Thyroid gland (tissue), 4 donors: ENCODE results near the gene PPP1R13B.

Experiments used
- POLR2A ChIP-seq, 2 donors: fragments of 450-650 bp; IDR thresholded peaks; one replicate each; pipeline ENCODE4 v1.6.1; 2017; ENCODE audit warnings: antibody characterized with exemption in 2 of 2, mild to moderate bottlenecking in 2 of 2, moderate library complexity in 1 of 2
- TF ChIP-seq, protein P1 (sequence below), 6 experiments: fragments of 200-600 bp in 3 of 6; fragments of 450-650 bp in 3 of 6; sonication (generic) in 3 of 6; IDR thresholded peaks; one replicate each; pipeline ENCODE4 v1.5.1; 2016 to 2019; ENCODE audit warnings: antibody characterized with exemption in 6 of 6, mild to moderate bottlenecking in 2 of 6, inconsistent platforms in 1 of 6, moderate library complexity in 1 of 6

DNA sequence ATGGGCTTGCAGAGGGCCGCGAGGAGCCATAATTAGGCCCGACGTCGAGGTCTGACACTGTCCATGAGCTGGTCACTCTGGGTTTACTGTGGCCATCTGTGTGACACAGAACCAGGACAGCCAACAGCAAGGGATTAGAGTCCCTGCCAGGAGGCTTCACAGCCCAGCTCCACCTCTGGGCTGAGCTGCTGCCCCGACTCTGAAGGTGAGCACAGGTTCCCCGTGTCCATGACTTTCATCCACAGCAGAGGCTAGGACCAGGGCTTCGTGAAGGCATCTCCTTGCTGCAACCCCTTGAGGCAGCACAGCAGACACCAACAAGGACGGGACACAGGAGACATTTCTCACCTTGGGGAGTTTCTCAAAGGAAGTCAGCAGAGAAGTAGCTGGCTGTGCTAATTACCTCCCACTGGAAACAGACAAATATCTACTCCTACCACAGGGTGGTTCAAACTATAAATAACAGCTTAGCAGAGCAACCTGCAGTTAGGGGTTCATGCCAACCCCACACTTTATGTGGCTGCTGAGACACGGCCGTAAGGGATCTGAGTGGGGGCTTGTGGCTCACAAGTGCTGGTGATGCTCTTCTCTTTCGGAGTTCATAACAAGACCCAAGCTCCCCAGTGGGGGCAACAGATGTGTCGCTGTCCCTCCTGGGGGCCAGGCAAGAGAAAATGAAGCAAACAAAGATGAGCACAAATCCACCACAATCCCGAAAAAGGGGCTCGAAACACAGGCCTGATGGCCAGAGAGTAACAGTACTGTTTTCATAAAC, 102.6 kb downstream of the PPP1R13B start:
- no peak for TF ChIP-seq POLR2A (IDR thresholded peaks at IDR 0.05)
- TF ChIP-seq, protein P1, sequence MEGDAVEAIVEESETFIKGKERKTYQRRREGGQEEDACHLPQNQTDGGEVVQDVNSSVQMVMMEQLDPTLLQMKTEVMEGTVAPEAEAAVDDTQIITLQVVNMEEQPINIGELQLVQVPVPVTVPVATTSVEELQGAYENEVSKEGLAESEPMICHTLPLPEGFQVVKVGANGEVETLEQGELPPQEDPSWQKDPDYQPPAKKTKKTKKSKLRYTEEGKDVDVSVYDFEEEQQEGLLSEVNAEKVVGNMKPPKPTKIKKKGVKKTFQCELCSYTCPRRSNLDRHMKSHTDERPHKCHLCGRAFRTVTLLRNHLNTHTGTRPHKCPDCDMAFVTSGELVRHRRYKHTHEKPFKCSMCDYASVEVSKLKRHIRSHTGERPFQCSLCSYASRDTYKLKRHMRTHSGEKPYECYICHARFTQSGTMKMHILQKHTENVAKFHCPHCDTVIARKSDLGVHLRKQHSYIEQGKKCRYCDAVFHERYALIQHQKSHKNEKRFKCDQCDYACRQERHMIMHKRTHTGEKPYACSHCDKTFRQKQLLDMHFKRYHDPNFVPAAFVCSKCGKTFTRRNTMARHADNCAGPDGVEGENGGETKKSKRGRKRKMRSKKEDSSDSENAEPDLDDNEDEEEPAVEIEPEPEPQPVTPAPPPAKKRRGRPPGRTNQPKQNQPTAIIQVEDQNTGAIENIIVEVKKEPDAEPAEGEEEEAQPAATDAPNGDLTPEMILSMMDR (IDR thresholded peaks at IDR 0.05) = no peak
